Measurements from ENCODE around the gene KCNIP1. TPM values are rescaled to one million over a fixed set of nuclear protein-coding genes. Genes with fewer than 3 reads are reported as not detected.

Gene KCNIP1
- polyA plus RNA-seq, 1 donor (not counting 4 experiments of a cell fraction or from before 2014, with no cell fraction given) = not detected

GRCh38 chr5:170508660-170509347 is 5.0 kb downstream of the KCNIP1 start:
- H3K9me1 ChIP-seq (ENCODE audit: control insufficient read depth, extremely low read depth, insufficient read depth, low read length) = no peaks in the 10 kb centered on the region
- dilution Hi-C loops (cut with MboI; ENCODE audit: extremely low pct_ligation_motif_present, low sequenced_read_pairs) = no loop called here
- H3K9me3 ChIP-seq (ENCODE audit: control insufficient read depth, low read depth, low read length) = no peaks in the 10 kb centered on the region
- no peak overlapping the region for H3K4me3 ChIP-seq (ENCODE audit: control insufficient read depth in 2 of 3, extremely low read depth in 1 of 3, insufficient read depth in 2 of 3, low read depth in 1 of 3, low read length in 3 of 3)
- no peak overlapping the region for H2AFZ ChIP-seq (ENCODE audit: control insufficient read depth, low read length)
- TF ChIP-seq CTCF (optimal IDR thresholded peaks at IDR 0.05 in 1 of 3, IDR thresholded peaks at IDR 0.05 in 1 of 3, conservative IDR thresholded peaks at IDR 0.05 in 1 of 3; ENCODE audit: extremely low read depth in 1 of 3, insufficient read depth in 2 of 3, low read length in 3 of 3) (no peak), EZH2 (IDR thresholded peaks at IDR 0.05; ENCODE audit: low read length) (no peak)
- H3K9ac ChIP-seq (ENCODE audit: control insufficient read depth, extremely low read depth, insufficient read depth, low read length) = no peak overlapping the region
- H3K4me1 ChIP-seq (ENCODE audit: control insufficient read depth, extremely low read depth, insufficient read depth, low read length) = no peaks in the 10 kb centered on the region
- FAIRE-seq (no peak), DNase-seq (ENCODE audit: low read depth, low spot score) (no peak)
- no peaks in the 10 kb centered on the region for H4K20me1 ChIP-seq (ENCODE audit: control insufficient read depth, extremely low read depth, insufficient read depth, low read length)
- no peaks in the 10 kb centered on the region for H3K36me3 ChIP-seq (ENCODE audit: control insufficient read depth in 2 of 2, extremely low read depth in 1 of 2, insufficient read depth in 2 of 2, low read length in 2 of 2)
- H3K4me2 ChIP-seq (ENCODE audit: control insufficient read depth, extremely low read depth, insufficient read depth, low read depth, low read length) = no peak overlapping the region
- peaks cover 30% of the 10 kb centered on the region for H3K27me3 ChIP-seq (ENCODE audit: control insufficient read depth, extremely low read depth, insufficient read depth, low read length)
- H3K27ac ChIP-seq (ENCODE audit: control insufficient read depth, insufficient read depth, low read length) = no peak overlapping the region
- H3K79me2 ChIP-seq (ENCODE audit: control insufficient read depth, insufficient read depth, low read length) = no peaks in the 10 kb centered on the region

- FAIRE-seq (no peak), DNase-seq (ENCODE audit: low read depth, low spot score) (no peak)
- H4K20me1 ChIP-seq (ENCODE audit: control insufficient read depth, extremely low read depth, insufficient read depth, low read length) = no peaks in the 10 kb centered on the region
- no peaks in the 10 kb centered on the region for H3K36me3 ChIP-seq (ENCODE audit: control insufficient read depth in 2 of 2, extremely low read depth in 1 of 2, insufficient read depth in 2 of 2, low read length in 2 of 2)
- H3K79me2 ChIP-seq (ENCODE audit: control insufficient read depth, insufficient read depth, low read length) = no peaks in the 10 kb centered on the region
- no peak overlapping the region for H3K4me3 ChIP-seq (ENCODE audit: control insufficient read depth in 2 of 3, extremely low read depth in 1 of 3, insufficient read depth in 2 of 3, low read depth in 1 of 3, low read length in 3 of 3)
- H3K27ac ChIP-seq (ENCODE audit: control insufficient read depth, insufficient read depth, low read length) = no peak overlapping the region
- H3K9me3 ChIP-seq (ENCODE audit: control insufficient read depth, low read depth, low read length) = no peaks in the 10 kb centered on the region
- H3K9me1 ChIP-seq (ENCODE audit: control insufficient read depth, extremely low read depth, insufficient read depth, low read length) = no peaks in the 10 kb centered on the region
- H3K4me2 ChIP-seq (ENCODE audit: control insufficient read depth, extremely low read depth, insufficient read depth, low read depth, low read length) = no peak overlapping the region
- TF ChIP-seq EZH2 (IDR thresholded peaks at IDR 0.05; ENCODE audit: low read length) (no peak), CTCF (optimal IDR thresholded peaks at IDR 0.05 in 1 of 3, IDR thresholded peaks at IDR 0.05 in 1 of 3, conservative IDR thresholded peaks at IDR 0.05 in 1 of 3; ENCODE audit: extremely low read depth in 1 of 3, insufficient read depth in 2 of 3, low read length in 3 of 3) (no peak)
- H3K27me3 ChIP-seq (ENCODE audit: control insufficient read depth, extremely low read depth, insufficient read depth, low read length) = peaks cover 26% of the 10 kb centered on the region
- no peak overlapping the region for H2AFZ ChIP-seq (ENCODE audit: control insufficient read depth, low read length)
- H3K4me1 ChIP-seq (ENCODE audit: control insufficient read depth, extremely low read depth, insufficient read depth, low read length) = no peaks in the 10 kb centered on the region
- H3K9ac ChIP-seq (ENCODE audit: control insufficient read depth, extremely low read depth, insufficient read depth, low read length) = no peak overlapping the region
- dilution Hi-C loops (cut with MboI; ENCODE audit: extremely low pct_ligation_motif_present, low sequenced_read_pairs) = no loop called here
Measured at GRCh38 chr5:170509348-170509660, 5.5 kb downstream of the KCNIP1 start.

Measured in keratinocyte (primary cell).